Measurements from ENCODE around the gene KSR2.
"Not testable (repeated sequence)": the region's sequence is repeated elsewhere in the genome, so short reads cannot be mapped to it uniquely, and the experiment has no call there.

The KSR2 gene

GRCh38 chr12:117857632-117858612 lies 110.9 kb downstream of the KSR2 start:
- peak; percentile 22 to 54 (median 44) for DNase-seq (ENCODE audit: low read depth in 3 of 3)

DNA sequence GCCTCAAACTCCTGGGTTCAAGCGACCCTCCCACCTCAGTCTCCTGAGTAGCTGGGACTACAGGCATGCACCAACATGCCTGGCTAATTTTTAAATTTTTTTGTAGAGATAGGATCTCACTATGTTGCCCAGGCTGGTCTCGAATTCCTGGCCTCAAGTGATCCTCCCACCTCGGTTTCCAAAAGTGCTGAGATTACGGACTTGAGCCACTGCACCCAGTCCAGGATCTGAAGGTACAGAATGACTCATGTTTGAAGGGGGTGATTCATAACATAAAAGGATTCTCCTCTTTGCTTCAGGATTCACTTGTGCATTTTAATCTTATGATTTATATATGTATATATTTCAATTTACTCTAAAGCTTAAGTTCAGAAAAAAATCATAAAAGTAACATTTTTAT lies 111.7 kb downstream of the KSR2 start:
- DNase-seq (ENCODE audit: low read depth in 3 of 3) = not testable (repeated sequence)

DNA sequence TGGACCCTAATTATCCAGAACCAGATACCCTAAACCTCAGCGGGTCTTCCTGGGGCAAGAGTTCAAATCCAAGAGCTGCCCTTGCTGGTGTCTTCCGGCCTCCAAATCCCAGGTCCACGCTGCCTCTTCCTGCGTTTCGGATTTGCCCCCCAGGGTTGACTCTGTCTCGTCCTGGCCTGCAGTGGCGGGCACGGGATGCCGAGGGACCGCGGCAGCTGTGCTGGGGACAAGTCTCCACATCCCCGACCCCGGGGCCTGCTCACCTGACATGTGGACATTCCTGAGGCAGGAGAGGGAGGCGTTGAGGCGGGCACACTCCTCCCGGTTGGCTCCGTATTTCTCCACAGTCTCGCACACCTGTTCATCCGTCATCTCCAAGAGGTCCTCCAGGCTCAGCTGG lies 113.6 kb downstream of the KSR2 start:
- DNase-seq (ENCODE audit: low read depth in 3 of 3) = no peak

DNA sequence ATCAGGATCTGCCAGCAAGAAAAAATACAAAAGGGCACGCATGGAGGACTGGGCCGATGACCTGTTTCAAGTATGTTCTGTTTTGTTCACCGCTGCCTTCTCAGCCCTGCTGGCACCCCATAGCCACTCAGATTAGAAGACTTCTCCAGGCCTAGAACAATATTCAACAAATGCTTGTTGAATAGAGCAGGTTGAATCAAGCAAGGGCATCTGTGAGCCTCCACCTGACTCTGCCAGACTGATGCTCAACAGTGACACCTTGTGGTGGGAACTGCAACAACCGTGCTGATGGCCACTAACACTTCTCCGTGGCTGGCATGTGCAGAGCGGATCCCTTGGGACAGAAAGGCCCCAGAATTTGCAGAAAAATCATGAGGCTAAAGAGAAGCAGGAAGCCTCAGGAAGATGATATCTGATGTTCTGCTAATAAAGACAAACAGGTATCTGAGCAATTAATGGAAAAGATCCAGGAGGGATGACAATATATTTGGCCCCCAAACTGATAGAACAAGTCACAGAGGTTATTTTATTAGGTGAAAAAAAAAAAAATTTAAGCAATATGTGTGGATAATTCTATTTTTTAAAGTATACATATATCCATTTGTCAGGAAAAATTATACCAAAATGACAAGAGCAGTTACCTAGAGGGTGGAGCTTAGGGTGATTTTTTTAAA lies 114.3 kb downstream of the KSR2 start:
- peak in 2 of 3 experiments; percentile 8 to 48 for DNase-seq (ENCODE audit: low read depth in 3 of 3)

- no peak for DNase-seq (ENCODE audit: low read depth in 3 of 3)
Observed at GRCh38 chr12:117853600-117853999, 115.2 kb downstream of the KSR2 start.

- DNase-seq (ENCODE audit: low read depth in 3 of 3) = no peak
Observed at GRCh38 chr12:117850048-117850447, 118.7 kb downstream of the KSR2 start.

GRCh38 chr12:117847371-117847770 lies 121.4 kb downstream of the KSR2 start:
- no peak for DNase-seq (ENCODE audit: low read depth in 3 of 3)

- DNase-seq (ENCODE audit: low read depth in 3 of 3) = no peak
Observed at GRCh38 chr12:117845271-117845904, 123.4 kb downstream of the KSR2 start.

DNA sequence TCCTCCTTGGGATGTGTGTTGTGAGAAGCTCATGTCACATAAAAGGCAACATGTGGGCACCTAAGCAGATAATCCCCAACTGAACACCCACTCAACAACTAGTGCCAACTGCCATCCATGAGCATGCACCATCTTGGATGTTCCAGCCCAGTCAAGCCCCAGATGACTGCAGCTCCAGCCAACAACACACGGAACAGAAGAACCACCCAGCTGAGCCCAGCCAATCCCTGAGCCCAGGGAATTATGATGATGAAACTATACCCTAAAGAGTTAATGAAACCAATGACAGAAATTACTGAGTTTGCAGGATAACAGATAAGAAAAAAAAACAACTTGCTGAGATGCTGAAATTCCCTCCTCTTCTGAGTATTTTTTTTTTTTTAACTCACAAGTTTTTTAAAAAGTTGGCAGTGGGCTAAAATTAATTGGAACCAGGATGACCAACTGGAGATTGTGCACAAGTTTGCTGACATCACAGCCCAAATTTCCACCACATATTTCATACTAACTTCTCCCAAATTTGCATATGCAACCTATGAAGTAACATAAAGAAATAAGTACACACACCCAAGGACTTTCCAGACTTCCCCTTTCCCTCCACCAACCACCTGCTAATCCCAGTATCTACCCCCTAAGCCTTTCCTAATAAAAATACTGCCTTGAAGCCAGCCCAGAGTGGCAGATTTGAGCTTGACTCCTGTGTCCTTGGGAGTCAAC lies 124.5 kb downstream of the KSR2 start:
- DNase-seq (ENCODE audit: low read depth in 3 of 3) = no peak

- no peak for DNase-seq (ENCODE audit: low read depth in 3 of 3)
Observed at GRCh38 chr12:117842630-117843029, 126.2 kb downstream of the KSR2 start.

DNA sequence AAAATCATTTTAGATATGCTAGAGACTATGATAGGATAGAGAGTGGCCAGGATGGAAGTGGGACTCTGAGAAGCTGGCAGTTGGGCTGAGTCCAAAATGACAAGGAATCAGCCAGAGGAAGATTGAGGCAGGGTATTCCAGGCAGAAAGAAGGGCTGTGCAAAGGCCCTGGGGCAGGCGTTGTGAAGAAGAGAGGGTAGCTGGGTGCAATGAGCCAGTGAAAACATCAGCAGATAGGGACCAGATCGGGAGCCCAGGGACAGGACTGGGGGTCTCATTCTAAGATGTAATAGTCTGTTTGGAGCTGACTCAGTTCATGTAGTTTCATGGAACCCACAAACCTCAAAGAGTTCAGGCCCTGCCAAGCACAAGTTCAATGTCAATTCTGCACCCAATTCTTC lies 126.6 kb downstream of the KSR2 start:
- DNase-seq (ENCODE audit: low read depth in 3 of 3) = no peak

DNA sequence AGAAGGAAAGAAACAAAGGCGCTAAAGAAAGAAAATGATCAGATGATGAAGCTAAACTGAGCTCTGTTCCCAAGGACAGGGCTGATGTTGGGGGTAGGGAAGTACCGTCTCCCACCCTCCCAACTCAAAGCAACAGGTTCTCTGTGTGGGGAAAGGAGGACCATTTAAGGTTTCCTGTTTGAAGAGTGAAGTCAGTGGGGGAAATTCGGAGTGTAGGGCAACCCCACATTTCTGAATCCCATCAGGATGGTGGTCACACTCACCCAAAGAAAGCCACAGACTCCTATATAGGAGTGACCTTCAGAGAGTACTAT lies 131.1 kb downstream of the KSR2 start:
- no peak for DNase-seq (ENCODE audit: low read depth in 3 of 3)

DNA sequence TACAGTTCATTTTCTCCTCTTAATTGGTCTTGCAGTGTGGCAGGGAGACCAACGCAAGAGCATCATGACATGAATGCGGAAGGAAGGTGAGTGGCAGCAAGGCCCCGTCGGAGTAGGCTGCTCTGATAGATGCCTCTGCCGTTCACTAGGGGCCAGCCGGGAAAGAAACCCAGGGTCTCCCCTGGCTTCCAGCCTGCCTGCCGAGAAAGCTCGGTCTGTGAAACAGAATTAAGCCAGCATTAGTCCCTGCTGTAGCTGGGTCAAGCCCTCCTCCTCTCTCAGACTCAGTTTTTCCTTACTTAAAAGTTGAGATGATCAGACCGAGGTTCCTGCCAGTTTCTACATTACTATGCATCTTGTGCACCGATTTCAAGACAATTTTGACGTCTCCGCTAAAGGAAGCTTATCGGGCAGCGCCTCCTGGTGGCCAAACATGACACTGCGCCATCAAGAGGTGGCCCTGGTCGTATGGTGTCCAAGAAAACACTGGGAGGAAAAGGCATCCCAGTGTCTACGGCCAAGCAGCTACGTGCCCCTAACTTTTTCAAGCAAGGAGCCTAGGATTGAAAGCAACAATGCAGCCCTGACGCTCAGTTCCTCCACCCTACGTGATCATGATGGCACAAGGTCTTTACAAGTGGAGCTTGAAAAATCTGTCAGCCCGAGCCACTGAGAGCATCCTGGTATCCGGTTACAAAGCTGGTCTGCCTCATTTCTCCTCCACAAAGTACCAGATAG lies 131.6 kb downstream of the KSR2 start:
- peak; percentile 52 to 77 (median 60) for DNase-seq (ENCODE audit: low read depth in 3 of 3)

DNA sequence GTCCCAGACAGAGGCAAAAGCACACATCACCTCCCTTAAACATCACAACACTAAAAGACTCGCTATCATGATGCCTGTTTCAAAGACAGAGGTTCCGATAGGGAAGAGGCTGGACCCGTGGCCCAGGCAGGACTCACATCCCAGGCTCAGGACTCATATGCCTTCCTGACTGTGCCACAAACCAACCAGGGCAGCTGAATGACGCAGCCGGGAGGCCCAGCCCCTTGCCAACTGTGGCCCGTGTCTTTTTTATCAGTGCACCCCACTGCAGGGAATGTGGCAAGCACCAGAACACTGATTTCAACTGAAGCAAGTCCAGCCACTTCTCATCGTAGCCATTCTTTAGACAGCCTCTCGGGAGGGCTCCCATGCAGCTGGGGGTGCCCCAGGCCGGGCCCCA lies 132.3 kb downstream of the KSR2 start:
- no peak for DNase-seq (ENCODE audit: low read depth in 3 of 3)

- DNase-seq (ENCODE audit: low read depth in 3 of 3) = no peak
Observed at GRCh38 chr12:117835156-117835555, 133.6 kb downstream of the KSR2 start.

- no peak for DNase-seq (ENCODE audit: low read depth in 3 of 3)
Observed at GRCh38 chr12:117832459-117833457, 136.0 kb downstream of the KSR2 start.

DNA sequence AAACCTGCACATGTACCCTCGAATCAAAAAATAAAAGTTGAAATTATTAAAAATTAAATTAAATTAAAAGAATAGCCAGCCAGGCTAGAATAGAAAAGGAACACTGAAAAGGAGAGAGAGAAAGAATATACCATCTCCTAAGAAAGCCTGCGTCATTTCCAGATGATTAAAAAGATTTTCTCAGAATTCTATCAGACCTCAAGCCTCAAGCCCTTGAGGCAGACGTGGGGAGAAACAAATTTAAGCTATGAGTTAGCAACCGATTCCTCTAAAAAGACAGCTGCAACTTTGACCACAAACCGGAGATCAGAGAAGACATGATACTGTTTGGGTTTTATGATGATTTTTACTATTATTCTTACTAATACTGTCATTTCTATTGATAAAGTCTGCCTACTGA lies 138.3 kb downstream of the KSR2 start:
- no peak for DNase-seq (ENCODE audit: low read depth in 3 of 3)

- no peak for DNase-seq (ENCODE audit: low read depth in 3 of 3)
Observed at GRCh38 chr12:117829108-117829507, 139.7 kb downstream of the KSR2 start.

DNA sequence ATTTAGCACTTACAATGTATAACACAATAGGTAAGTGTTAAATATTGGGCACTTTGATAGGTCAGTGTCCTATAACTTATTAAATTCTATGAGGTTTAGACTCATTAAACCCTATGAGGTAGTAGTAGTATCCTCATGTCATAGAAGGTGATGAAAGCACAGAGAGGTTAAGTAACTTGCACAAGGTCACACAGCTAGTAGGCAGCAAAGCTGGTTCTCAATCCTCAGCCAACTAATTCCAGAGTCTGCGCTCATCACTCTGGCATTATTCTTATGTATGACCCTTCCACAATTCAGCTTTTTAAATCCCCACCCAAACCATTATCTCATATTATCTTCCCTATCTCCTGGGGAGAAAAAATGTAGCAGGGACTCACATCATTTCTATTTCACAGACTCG lies 141.1 kb downstream of the KSR2 start:
- DNase-seq (ENCODE audit: low read depth in 3 of 3) = no peak

DNA sequence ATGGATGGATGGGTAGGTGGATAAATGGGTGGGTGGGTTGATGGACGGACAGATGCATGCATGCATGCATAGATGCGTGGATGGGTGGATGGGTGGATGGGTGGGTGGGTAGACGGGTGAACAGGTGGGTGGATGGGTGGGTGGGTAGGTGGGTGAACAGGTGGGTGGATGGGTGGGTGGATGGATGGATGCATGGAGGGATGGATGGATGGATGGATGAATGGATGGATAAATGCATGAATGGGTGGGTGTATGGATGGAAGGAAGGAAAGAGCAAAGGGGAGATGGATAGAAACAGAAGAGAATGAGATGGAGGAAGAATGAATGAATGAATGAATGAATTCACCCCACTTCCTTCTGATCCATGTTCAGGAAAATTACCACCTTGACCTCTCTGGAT lies 143.0 kb downstream of the KSR2 start:
- no peak for DNase-seq (ENCODE audit: low read depth in 3 of 3)

Measured in stimulated activated CD4-positive, alpha-beta T cell treated with anti-CD3 and anti-CD28 coated beads, TNF-alpha, amount 100 ng/mL, for 24 hours (primary cell).